ENCODE data around the gene MT1X. TPM values are rescaled to one million over a fixed set of nuclear protein-coding genes. Genes with fewer than 3 reads are reported as not detected.

The MT1X gene
- total and polyA plus RNA-seq, 2 of the 13 experiments (the other 11 are each of a cell fraction or from before 2014, with no cell fraction given), result 19.7 to 288 TPM

- TF ChIP-seq, protein P1, sequence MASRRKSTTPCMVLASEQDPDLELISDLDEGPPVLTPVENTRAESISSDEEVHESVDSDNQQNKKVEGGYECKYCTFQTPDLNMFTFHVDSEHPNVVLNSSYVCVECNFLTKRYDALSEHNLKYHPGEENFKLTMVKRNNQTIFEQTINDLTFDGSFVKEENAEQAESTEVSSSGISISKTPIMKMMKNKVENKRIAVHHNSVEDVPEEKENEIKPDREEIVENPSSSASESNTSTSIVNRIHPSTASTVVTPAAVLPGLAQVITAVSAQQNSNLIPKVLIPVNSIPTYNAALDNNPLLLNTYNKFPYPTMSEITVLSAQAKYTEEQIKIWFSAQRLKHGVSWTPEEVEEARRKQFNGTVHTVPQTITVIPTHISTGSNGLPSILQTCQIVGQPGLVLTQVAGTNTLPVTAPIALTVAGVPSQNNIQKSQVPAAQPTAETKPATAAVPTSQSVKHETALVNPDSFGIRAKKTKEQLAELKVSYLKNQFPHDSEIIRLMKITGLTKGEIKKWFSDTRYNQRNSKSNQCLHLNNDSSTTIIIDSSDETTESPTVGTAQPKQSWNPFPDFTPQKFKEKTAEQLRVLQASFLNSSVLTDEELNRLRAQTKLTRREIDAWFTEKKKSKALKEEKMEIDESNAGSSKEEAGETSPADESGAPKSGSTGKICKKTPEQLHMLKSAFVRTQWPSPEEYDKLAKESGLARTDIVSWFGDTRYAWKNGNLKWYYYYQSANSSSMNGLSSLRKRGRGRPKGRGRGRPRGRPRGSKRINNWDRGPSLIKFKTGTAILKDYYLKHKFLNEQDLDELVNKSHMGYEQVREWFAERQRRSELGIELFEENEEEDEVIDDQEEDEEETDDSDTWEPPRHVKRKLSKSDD (CRISPR knock-in tag; IDR thresholded peaks at IDR 0.05; ENCODE audit: low read depth), result peak; percentile 68; the same call in 1 of the 2 replicates
- TF ChIP-seq ZNF674 (CRISPR knock-in tag; IDR thresholded peaks at IDR 0.05; ENCODE audit: low read depth) (no peak), SMAD9 (CRISPR knock-in tag; IDR thresholded peaks at IDR 0.05) (no peak), REST (IDR thresholded peaks at IDR 0.05; ENCODE audit: borderline replicate concordance in 1 of 2, low read depth in 1 of 2, low read length in 2 of 2) (peak in 1 of 2 experiments; percentile 20; a peak in 1 of 4 replicates), TCF7L2 (IDR thresholded peaks at IDR 0.05; ENCODE audit: low read depth, low read length) (no peak; the same call in 1 of the 2 replicates), RERE (CRISPR knock-in tag; IDR thresholded peaks at IDR 0.05; ENCODE audit: low read depth) (no peak), REPIN1 (CRISPR knock-in tag; IDR thresholded peaks at IDR 0.05; ENCODE audit: borderline replicate concordance, low read depth) (peak; percentile 67; the same call in 1 of the 2 replicates), HDAC1 (CRISPR knock-in tag; IDR thresholded peaks at IDR 0.05) (peak; percentile 83), SATB2 (CRISPR knock-in tag; IDR thresholded peaks at IDR 0.05) (no peak)
- TF ChIP-seq, protein P2, sequence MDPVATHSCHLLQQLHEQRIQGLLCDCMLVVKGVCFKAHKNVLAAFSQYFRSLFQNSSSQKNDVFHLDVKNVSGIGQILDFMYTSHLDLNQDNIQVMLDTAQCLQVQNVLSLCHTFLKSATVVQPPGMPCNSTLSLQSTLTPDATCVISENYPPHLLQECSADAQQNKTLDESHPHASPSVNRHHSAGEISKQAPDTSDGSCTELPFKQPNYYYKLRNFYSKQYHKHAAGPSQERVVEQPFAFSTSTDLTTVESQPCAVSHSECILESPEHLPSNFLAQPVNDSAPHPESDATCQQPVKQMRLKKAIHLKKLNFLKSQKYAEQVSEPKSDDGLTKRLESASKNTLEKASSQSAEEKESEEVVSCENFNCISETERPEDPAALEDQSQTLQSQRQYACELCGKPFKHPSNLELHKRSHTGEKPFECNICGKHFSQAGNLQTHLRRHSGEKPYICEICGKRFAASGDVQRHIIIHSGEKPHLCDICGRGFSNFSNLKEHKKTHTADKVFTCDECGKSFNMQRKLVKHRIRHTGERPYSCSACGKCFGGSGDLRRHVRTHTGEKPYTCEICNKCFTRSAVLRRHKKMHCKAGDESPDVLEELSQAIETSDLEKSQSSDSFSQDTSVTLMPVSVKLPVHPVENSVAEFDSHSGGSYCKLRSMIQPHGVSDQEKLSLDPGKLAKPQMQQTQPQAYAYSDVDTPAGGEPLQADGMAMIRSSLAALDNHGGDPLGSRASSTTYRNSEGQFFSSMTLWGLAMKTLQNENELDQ (CRISPR knock-in tag; IDR thresholded peaks at IDR 0.05; ENCODE audit: borderline replicate concordance), result no peak
- TF ChIP-seq, protein P3, sequence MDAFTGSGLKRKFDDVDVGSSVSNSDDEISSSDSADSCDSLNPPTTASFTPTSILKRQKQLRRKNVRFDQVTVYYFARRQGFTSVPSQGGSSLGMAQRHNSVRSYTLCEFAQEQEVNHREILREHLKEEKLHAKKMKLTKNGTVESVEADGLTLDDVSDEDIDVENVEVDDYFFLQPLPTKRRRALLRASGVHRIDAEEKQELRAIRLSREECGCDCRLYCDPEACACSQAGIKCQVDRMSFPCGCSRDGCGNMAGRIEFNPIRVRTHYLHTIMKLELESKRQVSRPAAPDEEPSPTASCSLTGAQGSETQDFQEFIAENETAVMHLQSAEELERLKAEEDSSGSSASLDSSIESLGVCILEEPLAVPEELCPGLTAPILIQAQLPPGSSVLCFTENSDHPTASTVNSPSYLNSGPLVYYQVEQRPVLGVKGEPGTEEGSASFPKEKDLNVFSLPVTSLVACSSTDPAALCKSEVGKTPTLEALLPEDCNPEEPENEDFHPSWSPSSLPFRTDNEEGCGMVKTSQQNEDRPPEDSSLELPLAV (CRISPR knock-in tag; conservative IDR thresholded peaks at IDR 0.05; ENCODE audit: low read depth), result no peak
Observed at GRCh38 chr16:56681939-56682702, at the start of gene MT1X (continued).

All from HepG2 (cell line).